ENCODE results near the gene BLOC1S6. TPM values are rescaled to one million over a fixed set of nuclear protein-coding genes. Genes with fewer than 3 reads are reported as not detected.
"Not testable (repeated sequence)": the region's sequence is repeated elsewhere in the genome, so short reads cannot be mapped to it uniquely, and the experiment has no call there.

The BLOC1S6 gene
- total RNA-seq, 1 donor from 2014 or later, result 90.3 TPM

DNA sequence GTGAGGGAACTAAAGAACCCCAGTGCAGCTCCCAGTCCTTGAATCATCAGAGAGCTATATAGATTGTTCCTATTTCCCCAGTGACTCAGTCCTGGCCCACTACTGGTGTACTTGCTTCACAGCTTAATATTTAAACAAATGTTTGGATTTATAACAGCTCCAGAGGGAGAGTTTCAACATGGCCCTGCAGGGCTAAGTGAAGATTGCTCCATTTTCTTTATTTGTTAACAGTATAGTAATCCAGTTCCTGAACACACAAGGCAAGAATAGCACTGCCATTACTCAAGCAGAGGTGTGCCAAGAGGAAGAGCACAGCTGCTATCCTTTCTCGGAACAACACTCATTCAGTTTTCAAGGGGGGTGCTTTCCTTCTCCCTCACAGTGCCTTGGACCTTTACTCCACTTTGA lies 54.2 kb downstream of the BLOC1S6 start:
- DNase-seq (ENCODE audit: low spot score), result no peak

DNA sequence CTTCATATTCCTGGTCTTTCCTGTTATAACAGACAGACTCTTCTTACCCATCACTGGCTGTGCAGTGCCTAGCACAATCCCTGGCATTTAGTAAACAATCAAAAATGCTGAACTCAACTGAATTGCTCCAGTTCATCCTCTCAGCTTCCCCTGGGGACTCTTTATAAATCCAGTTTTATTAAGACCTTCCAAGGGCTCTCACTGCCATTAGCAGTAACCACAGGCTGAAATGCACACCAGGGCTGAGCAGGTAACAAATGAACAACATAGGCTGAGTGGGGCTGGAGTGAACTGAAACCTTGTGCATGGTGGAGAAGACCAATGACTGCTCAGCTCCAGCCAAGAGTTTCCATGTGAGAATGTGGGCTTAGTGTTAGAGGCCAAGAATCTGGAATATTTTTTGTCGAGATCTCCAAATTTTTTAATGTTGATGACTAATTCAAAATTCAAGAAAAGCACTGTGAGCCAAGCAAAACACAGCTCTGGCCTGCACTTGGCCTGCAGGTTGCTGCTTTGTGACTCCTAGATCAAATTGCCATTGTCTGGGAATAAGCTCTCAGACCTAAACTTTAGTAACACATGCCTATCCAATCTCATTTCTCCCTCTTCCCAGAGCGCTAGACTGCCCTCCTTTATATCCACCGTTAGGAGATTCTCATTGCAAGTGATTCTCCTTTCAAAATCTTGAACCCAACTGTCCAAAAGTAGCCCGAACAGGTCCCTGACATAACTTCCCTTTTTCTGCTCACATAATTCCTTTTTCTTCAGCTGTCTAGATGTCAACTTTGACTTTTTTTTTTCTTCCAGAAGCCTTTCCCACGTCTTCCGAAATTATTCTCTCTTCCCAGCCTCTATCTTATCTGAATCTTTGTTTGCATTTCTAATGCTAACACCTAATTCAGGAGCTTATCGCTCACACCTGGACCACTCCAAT lies 55.1 kb downstream of the BLOC1S6 start:
- no peak for DNase-seq (ENCODE audit: low spot score)

DNA sequence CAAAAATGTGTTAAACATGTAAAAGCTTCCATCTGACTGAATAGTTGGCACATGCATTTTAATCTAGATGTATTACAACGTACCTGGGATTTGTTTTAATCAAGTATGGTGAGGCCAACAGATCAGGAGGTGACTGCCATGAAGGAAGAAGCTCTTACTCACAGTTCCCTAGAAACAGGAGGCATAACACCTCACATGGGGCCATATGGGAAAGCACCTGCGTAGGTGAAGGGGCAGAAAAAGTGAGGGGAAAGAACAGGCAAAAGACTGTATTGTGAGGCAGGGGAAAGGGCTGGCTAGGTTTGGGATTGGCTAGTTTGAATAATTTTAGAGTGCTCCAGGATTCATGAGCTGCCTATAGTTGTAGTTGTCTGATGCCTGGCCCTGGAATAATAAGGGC lies 57.3 kb downstream of the BLOC1S6 start:
- no peak for DNase-seq (ENCODE audit: low spot score)

DNA sequence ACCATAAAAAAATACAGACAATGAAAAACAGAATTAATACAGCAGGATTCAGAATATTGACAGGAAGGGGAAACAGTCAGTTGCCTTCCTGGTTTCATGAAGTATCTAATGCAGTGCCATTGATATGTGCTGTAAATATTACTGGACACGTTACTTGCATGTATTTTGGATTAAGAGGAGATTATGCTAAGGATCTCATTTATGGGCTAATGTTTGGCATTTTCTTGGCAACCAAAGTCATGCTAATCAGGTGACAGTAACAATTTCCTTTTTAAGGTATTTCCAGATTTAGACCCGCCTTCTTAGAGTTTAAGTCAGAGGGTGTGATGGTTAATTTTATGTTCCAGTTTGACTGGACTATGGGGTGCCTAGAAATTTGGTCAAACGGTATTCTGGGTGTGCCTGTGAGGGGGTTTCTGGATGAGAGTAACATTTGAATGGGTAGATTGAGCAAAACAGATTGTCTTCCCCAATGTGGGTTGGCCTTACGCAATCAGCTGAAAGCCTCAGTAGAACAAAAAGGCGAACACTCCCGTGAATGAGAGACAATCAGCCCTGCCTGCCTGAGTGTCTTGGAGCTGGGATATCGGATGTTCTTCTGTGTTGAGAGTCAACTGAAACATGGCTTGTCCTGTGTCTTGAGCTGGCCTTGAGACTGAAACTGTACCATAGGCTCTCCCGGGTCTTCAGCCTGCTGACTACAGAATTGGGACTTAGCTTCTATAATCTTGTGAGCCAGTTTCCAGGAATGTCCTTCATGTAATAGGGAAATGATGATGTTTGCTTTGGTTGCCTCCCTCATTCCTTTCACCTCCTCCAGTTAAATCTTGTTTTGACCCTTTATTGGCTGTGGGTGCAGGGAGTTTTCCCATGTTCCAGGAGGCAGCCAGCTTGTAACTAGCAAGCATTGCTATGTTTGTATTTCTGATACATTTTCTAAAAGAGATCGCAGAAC lies 58.1 kb downstream of the BLOC1S6 start:
- DNase-seq (ENCODE audit: low spot score), result no peak

DNA sequence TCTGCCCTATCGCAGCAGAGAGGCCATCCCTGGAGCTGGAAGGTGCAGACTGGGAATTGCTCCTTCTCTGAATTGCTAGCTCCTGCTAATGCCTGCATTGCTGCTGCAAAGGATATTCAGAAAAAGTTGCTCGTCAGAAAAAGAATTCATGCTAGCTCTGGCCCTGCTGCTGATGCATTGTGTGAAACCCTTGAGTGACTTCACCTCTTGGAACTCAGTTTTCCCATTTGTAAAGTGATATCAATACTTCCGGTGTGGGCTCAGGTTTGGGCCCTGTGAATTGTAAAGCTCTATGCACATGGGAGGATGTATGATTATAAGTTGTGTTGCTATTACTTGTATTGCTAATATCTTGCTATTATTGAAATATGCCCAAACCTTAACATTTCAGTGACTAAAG lies 59.0 kb downstream of the BLOC1S6 start:
- DNase-seq (ENCODE audit: low spot score), result no peak

DNA sequence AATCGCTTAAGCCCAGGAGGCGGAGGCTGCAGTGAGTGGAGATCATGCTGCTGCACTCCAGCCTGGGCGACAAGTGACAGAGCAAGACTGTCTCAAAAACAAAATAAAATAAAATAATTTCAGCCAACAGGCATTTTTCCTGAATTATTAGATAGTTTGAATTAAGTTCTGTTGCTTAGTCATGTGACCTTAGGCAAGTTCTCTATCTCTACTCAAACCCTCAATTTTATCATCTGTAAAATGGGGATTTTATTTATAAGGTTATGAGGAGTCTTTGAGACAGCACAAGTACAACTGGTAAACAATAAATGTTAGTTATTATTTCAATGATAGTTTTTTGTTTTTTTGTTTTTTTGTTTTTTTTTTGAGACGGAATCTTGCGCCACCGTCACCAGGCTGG lies 60.6 kb downstream of the BLOC1S6 start:
- DNase-seq (ENCODE audit: low spot score), result no peak

DNA sequence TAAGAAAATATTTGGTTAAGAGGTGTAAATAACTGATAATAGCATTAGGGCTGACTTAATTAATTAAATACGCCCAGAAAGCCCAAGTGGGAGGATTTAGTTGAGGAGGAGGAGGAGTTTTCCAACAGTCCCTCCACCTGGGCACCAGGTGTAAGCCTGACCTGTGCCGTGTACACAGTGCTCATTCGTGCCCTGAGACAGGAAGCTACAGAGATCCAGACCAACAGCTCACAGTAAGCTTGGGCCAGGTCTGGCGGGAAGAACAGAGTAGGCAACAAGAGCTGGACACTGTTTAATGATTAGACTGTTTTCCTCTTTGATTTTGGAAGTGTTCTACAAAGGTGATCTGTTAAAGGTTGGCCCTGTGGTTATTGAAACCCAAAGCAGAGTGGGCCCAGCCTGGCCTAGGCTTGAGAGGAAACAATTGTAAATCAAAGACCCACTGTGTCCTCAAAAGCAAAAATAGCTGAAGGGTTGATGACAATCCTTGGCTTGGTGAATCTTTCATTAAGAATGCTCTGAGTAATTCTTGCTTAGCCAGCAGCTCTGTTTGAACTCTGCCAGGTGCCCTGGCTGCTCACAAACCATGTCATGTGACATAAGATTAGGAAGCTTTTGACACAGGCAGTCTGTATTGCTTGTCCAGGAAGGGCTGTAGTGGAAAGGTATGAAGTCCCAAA lies 61.5 kb downstream of the BLOC1S6 start:
- no peak for DNase-seq (ENCODE audit: low spot score)

DNA sequence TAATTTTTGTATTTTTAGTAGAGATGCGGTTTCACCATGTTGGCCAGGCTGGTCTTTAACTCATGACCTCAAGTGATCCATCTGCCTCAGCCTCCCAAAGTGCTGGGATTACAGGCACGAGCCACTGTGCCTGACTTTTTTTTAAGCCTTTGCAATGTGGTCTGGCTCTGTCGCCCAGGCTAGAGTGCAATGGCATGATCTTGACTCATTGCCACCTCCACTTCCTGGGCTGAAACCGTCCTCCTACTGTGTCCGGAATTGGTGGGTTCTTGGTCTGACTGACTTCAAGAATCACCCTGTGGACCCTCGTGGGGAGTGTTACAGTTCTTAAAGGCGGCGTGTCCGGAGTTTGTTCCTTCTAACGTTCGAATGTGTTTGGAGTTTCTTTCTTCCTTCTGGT lies 62.8 kb downstream of the BLOC1S6 start:
- DNase-seq (ENCODE audit: low spot score), result not testable (repeated sequence)

DNA sequence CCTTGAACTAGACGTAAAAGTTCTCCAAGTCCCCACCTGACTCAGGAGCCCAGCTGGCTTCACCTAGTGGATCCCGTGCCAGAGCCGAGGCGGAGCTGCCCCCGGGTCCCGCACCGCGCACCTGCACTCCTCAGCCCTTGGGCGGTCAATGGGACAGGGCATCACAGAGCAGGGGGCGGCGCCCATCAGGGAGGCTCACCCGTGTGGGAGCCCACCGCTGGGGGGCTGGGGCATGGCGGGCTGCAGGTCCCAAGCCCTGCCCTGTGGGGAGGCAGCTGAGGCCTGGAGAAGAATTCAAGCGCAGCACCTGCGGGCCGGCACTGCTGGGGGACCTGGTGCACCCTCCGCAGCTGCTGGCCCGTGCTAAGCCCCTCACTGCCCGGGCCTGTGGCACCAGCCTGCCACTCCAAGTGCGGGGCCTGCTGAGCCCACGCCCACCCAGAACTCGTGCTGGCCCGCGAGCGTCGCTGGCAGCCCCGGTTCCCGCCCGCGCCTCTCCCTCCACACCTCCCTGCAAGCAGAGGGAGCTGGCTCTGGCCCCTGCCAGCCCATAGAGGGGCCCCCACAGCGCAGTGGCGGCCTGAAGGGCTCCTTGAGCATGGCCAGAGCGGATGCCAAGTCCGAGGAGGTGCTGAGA lies 63.8 kb downstream of the BLOC1S6 start:
- no peak for DNase-seq (ENCODE audit: low spot score)

DNA sequence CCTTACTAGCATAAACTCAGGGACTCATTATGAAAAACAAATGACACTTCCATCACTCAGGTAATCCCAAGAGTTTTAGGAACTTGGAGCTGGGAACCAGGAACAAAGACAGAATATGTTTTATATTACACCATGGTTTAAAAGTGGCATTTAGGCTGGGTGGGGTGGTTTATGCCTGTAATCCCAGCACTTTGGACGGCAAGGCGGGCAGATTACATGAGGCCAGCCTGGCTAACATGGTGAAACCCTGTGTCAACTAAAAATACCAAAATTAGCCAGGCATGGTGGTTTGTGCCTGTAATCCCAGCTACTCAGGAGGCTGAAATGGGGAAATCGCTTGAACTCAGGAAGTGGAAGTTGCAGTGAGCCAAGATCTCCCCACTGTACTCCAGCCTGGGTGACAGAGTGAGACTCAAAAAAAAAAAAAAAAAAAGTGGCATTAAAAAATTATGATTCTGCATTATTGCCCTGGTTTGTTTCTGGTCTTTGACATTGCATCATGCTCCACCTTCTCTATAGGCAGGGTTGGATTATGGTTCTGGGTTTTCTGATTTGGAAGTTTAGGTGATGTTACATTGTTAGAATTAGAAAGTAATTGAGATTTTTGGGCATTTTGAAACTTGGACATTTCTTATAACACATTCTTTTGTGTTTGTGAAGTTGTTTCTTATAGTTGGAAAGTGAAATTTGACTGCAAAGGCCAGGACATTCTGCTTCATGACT lies 66.7 kb downstream of the BLOC1S6 start:
- no peak for DNase-seq (ENCODE audit: low spot score)

DNA sequence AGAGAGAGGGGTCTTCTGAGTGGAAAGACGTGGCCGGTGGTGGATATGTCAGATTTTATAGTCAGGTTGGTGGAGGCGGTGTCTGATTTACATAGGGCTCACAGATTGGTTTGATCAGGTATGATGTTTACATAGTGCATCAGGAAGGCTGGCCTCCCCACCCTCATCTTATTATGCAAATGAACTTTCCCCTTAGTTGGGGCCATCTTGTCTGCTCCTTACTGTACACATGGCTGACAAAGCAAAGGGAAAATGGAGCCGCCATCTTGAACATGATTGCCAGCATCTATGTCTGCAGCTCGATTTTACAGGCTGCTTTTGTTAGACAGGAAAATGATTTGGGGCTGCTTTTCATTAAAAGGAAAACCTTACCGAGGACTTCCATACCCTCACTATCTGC lies 67.6 kb downstream of the BLOC1S6 start:
- no peak for DNase-seq (ENCODE audit: low spot score)

DNA sequence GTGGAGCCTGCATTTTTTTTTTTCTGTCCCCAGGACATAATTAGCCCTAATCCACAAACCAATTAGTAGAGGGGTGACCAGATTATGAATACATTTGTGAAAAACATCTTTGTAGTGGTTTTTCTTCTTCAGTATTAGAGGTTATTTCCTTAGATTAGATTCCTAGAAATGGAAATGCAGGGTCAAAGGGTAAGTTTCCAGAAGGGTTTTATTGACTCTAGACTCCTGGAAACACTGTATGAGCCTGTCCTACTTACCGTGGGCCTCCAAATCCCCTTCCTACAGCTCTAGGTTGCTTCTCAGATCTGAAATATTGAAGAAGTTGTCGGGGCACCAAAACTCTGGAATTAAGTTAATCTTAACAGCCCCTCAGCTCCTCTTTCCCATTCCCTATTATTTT lies 70.1 kb downstream of the BLOC1S6 start:
- DNase-seq (ENCODE audit: low spot score), result no peak

DNA sequence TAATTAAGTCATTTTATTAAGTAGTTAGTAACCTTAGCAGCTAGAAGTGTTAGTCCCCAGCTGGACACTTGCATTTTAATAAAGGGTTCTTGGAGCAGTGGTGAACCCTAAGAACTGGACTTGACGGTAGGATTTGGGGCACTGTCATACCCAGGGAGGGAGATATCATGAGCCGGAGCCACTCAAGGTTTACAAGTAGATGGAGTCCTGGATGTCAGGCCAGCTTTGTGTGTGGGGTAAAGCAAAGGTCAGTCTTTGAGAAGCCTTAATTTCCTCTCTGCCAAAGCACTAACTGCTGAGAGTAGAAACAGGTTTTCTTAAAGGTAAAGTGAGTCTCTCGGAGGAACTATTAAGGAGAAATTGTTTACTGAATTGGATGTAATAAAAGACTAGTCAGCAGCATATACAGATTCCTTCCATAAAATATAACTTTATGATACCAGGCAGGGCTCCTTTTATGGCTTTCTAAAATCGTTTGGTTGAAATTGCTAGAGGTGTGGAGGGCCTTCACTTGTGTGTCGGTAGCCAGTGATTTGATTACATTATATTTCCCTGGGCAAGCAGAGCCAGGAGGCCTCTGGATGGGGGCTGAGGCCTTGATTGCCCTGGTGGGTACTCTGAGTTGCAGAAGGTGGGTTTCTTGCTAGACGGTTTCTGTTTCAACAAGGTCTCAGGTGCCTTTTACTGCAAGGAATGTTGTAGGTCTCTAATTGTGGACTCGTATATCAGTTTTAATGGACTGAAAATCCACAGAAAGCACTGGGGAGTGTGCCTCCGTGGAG lies 70.8 kb downstream of the BLOC1S6 start:
- no peak for DNase-seq (ENCODE audit: low spot score)

Other genes with a start within 250 kb of the BLOC1S6 start
- 251 TPM for gene GATM, start 208.8 kb upstream of the BLOC1S6 start, total RNA-seq (ENCODE audit: insufficient read depth, low replicate concordance)
- gene SLC30A4, start 64.6 kb upstream of the BLOC1S6 start, total RNA-seq (ENCODE audit: insufficient read depth, low replicate concordance), result 16.9 TPM
- gene SQOR, start 47.6 kb downstream of the BLOC1S6 start, total RNA-seq (ENCODE audit: insufficient read depth, low replicate concordance), result 50.6 TPM

All from umbilical cord (tissue), 2 donors.